Keratinocyte (primary cell): ENCODE data around the gene PGAM2.

Source experiments
- EZH2 ChIP-seq: IDR thresholded peaks from one replicate; pipeline ENCODE4 v1.6.1; 2012; ENCODE audit warnings: inconsistent platforms, mild to moderate bottlenecking, low read length, moderate library complexity
- TF ChIP-seq, protein P1 (sequence below), 3 experiments: IDR thresholded peaks in 1 of 3; conservative IDR thresholded peaks in 1 of 3; optimal IDR thresholded peaks in 1 of 3; 2 replicates in 2 of 3; 3 replicates in 1 of 3; pipeline versions ENCODE3 to v1.5.1; 2011; ENCODE audit warnings: low read length in 3 of 3, mild to moderate bottlenecking in 3 of 3, moderate library complexity in 2 of 3, control low read depth in 1 of 3, inconsistent platforms in 1 of 3; ENCODE audit not compliant: insufficient read depth in 2 of 3; ENCODE audit errors: extremely low read depth in 1 of 3

- TF ChIP-seq, protein P1, sequence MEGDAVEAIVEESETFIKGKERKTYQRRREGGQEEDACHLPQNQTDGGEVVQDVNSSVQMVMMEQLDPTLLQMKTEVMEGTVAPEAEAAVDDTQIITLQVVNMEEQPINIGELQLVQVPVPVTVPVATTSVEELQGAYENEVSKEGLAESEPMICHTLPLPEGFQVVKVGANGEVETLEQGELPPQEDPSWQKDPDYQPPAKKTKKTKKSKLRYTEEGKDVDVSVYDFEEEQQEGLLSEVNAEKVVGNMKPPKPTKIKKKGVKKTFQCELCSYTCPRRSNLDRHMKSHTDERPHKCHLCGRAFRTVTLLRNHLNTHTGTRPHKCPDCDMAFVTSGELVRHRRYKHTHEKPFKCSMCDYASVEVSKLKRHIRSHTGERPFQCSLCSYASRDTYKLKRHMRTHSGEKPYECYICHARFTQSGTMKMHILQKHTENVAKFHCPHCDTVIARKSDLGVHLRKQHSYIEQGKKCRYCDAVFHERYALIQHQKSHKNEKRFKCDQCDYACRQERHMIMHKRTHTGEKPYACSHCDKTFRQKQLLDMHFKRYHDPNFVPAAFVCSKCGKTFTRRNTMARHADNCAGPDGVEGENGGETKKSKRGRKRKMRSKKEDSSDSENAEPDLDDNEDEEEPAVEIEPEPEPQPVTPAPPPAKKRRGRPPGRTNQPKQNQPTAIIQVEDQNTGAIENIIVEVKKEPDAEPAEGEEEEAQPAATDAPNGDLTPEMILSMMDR (optimal IDR thresholded peaks at IDR 0.05 in 1 of 3, IDR thresholded peaks at IDR 0.05 in 1 of 3, conservative IDR thresholded peaks at IDR 0.05 in 1 of 3; ENCODE audit: extremely low read depth in 1 of 3, insufficient read depth in 2 of 3, low read length in 3 of 3) = no peak
- TF ChIP-seq EZH2 = no peak
Observed at GRCh38 chr7:44095781-44096180, 30.4 kb upstream of the PGAM2 start.
